HCEC 1CT (cell line): ENCODE results near the gene TMEM165.

Source experiments
- DNase-seq: peaks from one replicate; pipeline ENCODE4 v3.0.0-alpha.2; 2017

The TMEM165 gene

DNA sequence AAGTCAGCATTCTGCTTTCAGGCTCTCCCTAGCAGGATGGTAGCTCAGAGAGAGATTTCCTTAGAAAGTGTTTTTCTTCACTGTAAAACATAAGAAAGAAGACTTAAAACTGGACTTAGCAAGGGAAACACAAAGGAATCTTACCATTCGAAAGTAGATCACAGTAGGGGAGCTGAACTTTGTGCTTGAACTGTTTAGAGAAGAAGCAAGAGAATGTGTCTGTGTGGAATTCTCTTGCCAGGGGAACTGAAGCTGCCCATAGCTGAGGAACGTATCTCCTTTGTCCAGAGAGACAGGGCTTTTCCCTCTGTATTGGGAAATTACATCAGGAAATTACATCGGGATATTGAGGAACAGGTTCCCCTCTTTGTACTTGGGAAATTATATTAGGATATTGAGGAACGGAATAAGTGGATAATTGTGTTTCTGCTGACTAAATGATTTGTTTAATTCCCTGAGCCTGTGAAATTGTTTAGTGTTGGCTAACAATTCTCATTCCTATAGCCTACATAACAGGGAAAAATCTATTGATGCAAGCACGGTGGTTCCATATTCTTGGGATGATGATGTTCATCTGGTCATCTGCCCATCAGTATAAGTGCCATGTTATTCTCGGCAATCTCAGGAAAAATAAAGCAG, 28.6 kb upstream of the TMEM165 start:
- DNase-seq: no peak

DNA sequence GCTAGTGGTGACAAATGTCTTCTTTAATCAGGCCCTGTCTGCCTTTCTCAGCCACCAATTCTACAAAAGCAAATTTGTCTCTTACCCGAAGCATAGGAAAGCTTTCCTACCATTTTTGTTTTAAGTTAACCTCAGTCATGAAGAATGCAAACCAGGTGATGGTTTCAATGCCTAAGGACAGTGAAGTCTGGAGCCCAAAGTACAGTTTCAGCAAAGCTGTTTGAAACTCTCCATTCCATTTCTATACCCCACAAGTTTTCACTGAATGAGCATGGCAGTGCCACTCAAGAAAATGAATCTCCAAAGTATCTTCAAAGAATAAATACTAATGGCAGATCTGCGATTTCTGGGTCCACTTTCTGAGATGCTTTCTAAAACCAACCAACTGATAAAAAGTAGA, 25.8 kb upstream of the TMEM165 start:
- DNase-seq: no peak

DNA sequence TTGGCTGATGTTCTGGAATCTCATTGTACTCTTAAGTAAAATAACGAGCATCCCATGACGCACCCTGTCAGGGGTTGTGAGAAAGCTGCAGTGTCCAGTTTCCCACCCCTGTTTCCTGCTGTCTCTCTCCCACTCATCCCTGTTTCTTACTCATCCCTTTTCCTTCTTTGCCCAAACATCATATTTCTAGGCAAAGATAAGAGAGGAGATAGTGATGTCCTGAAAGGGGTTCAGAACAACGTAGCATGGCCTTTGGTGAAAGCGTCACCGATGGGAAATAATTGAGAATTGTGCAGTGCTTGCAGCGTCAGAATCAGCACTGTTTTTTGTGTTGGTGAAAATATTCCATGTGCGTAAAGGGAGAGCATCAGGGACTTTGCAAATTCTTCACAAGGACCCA, 23.5 kb upstream of the TMEM165 start:
- no peak for DNase-seq

DNA sequence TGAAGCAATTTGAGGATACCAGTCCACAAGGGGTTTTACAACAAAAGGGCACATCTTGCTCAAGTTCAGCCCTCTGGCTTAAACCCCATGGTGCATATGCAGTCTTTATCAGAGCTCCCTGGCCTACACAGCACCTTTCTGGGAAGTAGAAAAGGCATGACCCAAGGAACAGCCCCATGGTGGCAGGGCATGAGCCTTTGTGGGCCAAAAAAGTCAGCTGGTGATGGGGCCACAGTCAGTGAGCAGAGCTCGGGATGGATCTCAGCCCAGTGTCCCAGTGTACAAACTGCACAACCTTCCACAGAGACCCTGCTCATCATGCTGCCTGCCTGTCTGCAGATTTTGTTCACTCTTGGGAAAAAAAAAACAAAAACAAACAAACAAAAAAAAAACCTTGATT, 22.3 kb upstream of the TMEM165 start:
- DNase-seq: no peak

DNA sequence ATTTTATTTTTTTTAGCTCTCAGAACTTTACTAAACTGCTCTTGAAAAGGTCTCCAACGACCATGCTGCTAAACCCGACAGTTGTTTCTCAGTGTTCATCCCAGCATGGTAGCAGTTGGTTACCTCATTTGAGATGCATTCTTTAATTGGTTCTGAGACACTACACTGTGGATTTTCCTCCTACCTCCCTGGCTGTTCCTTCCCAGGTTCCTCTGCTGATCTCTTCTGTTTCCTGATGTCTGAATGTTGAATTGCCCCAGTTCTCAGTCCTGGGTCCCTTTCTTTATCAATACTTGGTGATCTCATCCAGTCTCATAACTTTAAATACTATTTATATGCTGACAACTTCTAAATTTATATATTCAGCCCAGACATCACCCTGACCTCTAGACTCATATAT, 19.1 kb upstream of the TMEM165 start:
- no peak for DNase-seq

DNA sequence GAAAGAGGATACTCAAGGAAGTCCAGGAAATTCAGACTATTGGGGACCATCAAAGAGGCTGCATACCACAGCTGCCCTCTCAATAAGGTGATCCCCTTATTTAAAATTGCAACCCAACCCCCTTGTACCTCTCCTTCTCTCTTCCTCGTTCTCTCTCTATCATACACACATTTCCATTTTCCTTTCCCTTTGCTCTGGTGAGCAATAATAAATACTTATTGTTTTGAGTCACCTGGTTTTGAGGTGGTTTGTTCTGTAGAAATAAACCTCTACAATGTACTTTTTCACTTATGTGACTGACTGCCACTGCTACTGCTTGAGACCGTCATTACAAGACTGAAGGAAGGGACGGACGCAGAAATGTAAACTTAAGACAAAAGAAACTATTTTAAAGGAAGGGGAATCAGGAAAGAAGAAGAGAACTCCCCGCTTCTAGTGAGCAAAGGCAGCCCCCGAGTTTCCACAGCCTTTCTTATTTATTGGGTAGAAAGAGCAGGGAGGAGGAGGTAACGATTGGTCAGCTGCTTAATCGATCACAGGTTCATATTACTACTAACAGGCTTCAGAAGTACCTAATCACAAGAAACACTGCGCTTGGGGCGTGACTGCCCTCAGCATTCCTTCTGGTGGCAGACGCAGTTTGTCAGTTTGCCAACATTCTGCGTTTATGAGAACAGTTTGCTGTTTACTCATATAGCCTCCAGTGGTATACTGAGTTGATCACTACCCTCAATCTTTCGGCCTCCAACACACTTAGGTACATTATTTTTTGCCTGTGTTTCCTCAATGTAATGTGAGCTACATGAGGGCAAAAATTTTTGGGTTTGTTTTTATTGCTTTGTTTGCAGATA, 16.9 kb upstream of the TMEM165 start:
- DNase-seq: no peak

DNA sequence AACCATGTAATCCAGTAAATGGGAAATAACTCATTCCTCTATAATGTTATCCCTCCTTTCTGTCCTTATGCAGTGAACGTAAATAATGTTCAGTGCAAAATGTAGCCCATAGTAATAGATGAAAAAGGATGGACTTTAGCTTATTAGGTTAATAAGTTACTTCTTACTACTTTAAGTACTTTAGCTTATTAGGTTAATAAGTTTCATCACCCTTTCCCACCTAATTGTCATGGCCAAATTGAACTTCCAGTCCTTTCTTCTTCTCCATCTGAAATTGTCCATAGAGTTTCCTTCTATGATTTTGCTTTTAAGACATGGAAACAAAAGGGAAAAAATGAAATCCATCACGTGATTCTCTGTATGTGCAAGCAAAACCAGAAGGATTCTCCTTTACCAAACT, 15.2 kb upstream of the TMEM165 start:
- no peak for DNase-seq

DNA sequence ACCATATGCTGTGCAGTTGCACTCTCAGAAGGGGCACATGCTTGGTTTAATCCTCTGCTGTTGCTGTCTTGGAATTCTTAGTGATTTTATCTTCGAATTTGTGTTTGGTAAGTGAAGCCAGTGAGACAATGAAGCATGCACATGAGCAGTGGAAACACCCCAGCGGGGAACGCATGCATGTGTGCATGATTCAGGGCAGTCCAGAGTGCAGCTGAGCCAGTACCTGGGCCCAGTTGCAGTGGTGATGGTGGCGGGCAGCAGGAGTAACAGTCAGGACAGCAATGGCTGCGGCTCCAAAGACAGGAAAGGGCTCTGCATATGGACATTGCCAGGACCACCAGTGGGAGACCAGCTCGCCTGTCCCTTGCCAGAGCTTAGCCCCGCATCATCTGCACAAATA, 14.3 kb upstream of the TMEM165 start:
- no peak for DNase-seq

DNA sequence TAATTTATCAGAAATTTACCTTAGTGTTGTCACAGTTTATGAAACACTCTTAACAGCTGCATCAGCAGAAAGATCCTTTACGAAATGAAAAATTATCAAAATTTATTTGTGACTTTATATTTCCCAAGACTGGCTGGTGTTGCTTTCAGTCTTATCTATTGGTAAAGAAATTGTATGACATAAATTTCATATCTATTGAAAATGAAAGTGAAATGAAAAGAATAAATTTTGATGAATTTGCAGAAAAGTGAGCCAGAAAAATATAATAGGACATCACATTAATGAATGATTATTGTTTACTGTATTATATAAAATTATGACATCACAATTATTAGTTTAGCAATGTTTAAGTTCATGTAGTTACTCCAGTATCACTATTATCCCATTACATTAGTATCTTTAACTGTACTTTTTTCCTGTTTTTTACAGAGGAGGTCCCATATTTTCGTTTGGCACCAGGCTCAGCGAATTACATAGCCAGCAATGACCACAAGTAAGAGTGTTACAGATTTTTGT, 13.2 kb upstream of the TMEM165 start:
- no peak for DNase-seq

DNA sequence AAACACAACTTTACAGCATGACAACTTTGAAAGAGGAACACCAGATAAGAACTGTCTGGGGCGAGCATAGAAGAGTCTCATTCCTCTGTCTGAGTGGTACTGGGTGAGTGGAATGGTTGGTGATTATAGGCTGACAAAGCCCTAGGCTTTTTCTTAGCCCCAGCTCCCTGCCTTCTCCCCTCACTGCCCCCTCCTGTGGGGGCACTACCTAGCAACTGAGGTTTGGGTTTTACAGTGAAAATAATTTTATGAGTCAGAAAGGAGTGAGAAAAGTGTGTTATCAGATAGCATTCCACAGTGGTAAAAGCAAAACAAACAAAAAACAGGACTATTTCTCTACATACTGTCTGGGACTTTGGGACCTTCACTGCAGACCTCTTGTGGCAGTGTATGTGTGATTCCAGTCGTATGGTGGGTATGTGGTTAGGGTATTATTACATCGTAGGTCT, 10.5 kb upstream of the TMEM165 start:
- DNase-seq: no peak

DNA sequence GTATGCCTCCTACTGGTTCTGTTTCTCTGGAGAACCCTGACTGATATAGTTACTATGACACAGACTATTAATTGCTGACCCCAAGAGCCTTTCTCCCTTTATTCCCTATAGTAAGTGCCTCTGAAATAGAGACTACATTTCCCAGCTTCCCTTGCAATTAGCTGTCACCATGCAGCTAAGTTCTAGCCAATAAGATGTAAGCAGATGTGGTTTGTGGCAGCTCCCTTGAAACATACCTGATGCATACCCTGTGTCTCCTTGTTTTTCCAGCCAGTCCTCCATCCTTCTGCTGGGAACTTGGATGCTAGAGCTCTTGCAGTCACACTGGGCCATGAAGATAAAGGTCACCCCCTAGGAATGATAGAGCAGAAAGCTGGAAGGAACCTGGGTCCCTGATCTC, 9.7 kb upstream of the TMEM165 start:
- DNase-seq: no peak

DNA sequence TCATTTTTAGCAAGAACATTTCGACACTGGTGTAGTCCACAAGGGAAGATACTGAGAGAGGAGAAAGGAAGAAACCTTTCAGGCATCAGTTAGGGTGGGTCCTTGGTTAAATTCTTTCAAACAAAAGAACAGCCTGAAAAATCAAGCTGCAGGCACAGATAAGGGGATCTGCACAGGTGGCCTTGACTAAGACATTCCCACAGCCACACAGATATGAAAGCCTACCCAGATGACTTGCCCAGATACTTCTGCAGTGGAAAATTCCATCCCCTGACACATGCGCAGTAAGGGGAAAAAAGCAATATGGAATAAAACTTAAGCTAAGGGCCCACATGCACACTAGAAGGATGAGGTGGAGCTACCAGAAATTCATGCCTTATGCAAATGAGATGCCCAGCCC, 8.9 kb upstream of the TMEM165 start:
- no peak for DNase-seq

DNA sequence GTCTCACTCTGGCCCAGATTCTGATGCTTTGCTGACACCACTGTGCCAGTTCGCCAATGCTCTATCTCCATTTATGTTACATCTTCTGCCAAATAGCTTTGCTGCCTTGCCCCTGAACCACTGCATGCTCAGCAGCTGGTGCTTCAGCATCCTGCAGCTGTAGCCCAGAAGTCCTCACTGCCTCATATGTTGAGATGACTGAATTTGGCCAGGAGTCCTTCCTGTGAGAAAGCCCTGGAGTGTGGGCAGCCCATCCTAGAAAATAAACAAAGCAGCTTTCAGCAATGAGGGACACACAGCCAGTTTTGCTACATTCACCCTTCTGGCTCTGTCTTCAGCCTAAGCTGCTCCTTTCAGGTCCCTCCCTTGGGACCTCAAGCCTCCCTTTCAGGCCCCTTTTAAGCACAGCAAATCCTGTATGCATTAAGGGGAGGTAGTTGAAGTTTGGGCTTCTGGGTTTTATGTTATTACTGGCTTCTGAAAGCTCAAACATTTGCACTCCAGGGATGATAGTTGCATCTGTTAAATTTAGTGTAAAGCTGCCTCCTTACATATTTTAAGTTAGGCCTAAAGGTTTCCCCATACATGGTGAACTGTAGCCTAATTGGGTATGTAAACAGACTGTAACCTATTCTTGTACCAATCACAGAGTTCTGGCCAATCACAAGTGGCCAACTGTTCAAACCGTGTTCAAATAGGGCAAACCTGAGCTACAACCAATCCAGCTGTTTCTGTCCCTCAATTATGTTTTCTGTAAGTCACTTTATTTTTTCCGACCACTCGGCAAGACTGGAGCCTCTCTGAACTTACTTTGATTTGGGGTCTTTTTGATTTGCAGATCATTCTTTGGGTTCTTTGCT, 2.1 kb upstream of the TMEM165 start:
- DNase-seq: no peak

DNA sequence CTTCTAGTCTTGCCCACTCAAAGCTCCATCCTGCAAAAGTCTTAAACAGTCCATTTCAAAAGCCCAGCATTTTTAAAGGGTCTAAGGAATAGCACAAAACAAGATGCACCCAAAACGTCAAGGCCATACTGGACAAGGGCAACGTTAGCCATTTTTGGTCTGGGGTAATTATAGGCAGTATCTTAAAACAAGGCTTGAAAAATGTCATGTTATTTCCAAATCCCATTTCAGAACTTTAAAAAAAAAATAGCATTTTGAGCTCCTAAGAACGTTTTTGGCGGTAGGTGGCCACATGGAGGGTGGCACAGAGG, 584 bp upstream of the TMEM165 start:
- no peak for DNase-seq

DNA sequence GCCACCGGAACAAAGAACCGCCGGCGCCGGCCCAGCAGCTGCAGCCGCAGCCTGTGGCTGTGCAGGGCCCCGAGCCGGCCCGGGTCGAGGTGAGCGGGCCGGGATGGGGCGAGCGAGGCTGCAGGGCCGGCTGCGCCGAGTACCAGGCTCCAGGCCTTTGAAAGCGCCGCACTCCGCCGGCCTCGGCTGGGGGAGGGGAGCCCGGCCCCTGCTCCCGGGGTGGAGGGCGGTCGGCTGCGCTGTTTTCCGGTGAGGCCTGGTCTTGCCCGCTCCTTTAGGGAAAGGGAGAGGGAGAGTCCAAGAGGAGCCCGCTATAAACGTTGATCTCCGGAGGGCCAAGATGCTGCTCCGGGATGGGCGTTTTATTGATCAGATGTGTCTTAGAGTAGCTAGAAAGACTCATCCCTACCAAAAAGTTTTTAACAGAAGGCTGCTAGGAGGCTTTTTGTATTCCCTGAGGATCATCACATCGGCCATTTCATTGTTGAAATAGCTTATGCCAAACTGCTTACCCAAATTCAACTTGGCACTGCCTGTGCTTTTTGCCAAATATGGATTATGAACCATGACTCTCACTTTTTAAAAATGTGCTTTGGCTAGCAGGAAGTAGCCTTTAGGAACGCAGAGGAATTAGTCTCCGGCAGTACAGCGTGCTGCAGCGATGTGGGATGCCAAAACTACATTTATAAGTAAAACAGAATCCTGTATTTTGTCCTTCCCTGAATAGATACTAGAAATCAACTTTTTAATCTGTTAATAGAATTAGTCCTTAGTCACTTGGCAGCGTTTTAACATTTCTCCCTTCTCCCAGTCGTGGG, 760 bp downstream of the TMEM165 start:
- peak; percentile 59 for DNase-seq

DNA sequence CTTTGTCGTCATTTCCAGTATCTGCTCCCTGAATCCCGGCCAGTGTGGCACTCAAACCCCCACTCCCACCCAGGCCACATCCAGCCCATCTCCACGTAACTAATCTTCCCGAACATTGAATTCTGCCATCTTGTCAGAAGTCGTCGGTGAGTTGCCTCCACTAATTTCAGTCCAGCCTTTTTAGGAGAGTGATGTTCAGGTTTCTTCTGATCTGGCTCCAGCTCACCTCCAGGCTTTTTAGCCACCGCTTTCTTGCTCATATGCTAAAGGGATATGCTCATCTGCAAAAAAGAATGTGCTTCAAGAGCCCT, 1.3 kb downstream of the TMEM165 start:
- no peak for DNase-seq

DNA sequence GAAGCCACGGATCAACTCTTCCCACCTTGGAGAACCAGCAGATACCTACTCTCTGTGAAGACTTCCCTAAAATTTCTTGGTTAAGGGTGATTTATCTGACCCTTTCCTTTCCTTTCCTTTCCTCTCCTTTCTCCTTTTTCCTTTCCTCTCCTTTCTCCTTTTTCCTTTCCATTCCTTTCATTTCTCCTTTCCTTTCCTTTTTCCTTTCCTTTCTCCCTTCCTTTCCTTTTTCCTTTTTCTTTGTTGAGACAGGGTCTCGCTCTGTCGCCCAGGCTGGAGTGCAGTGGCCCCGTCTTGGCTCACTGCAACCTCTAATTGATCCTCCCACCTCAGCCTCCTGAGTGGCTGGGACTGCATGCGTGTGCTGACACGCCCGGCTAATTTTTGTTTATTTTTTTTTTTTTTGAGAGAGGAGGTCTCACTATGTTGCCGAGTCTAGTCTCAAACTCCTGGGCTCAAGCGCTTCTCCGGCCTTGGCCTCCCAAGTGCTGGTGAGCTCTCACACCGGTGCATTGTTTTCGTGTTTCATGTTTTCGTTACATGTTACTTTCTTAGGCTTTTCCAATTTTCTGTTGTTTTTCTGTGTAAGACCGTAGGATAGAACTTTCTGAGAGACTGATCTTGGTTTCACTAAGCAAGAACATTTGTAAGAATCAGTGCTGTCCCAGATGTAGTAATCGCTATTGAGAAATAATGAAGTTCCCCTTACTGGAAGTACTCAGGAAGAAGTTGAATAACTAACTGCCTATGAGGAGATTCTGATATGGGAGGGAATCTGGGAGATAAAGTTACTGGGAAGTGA, 2.0 kb downstream of the TMEM165 start:
- peak; percentile 55 for DNase-seq

DNA sequence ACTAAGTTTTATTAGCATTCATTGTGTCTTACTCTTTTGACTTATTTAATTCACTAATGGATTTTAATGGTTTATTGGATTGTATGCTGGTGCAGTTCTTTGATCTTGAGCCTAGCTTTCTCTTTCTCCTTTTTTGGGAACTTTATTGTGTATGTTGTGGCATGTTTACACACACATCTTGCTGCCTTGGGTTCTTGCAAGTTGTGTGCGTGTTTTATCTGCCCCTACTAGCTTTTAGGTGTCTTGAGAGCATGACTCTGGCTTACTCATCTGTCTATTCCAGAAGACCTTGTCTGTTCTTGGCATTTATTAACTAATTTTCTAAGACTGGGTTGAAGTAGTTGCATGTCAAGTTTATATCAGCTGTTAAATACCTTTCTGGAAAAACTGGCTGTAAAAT, 2.7 kb downstream of the TMEM165 start:
- DNase-seq: peak; percentile 39

DNA sequence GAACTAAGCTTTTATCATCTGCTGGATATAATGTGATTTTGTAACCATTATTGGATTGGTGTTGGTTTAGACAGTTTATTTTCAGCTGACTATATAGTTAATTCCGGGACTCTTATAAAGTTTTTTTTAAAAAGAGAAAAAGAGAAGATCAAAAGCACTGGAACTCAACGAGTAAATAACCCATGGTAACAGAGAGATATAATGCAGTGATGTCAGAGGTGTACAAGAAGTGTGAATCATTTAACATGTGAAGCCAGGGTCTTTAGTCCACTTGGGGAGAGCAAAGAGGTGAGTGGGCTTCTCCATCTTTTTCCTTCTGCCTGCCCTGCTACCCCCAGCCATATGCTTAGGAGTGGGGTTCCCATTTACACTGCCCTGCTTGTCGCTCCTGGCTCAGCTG, 3.2 kb downstream of the TMEM165 start:
- DNase-seq: no peak

DNA sequence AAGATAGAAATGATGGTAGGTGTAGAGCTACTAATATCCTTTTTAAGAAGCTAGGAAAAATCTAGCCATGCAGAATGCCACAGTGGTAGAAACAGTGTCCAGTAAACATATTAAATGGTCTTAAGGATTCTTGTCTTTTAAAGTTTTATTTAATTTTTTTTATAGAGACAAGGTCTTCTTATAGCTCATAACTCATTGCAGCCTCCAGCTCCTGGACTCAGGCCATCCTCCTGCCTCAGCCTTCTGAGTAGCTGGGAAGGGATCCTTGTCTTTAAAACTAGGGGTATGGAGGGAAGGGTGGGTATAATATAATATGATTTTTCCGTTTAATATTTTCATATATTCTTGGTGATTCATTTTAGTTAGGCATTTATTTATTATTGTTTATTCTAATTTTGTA, 3.8 kb downstream of the TMEM165 start:
- DNase-seq: no peak

DNA sequence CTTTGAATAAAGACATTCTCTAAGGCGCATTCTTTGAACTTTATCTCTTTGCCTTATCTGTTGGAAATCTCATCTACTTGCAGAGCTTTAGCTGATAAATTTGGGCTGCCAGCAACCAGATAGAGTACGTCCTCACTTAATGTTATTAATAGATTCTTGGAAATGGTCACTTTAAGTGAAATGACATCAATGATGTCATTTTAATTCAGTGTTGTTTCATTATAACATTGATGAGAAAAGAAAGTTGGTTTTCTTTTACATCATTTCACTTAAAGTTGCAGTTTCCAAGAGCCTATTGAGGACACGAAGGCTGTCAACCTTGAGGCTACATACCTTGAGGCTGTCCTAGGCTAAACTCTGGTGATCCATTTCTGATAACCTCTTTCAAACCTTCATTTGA, 9.3 kb downstream of the TMEM165 start:
- no peak for DNase-seq

DNA sequence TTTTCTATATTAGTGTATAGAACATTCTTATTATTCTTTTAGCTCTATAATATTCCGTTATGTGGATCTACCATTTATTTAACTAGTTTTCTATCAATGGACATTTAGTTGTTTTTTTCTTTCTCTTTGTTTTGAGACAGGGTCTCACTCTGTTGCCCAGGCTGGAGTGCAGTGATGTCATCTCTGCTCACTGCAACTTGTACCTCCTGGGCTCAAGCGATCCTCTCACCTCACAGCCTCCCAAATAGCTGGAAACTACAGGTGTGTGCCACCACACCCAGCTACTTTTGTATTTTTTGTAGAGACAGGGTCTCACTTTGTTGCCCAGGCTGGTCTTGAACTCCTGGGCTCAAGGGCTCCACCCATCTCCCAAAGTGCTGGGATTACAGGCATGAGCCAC, 10.8 kb downstream of the TMEM165 start:
- no peak for DNase-seq
